Thyroid gland (tissue), 4 donors: Measurements from ENCODE around the gene SPDEF. TPM values are rescaled to one million over a fixed set of nuclear protein-coding genes. Genes with fewer than 3 reads are reported as not detected.
A peak's percentile ranks its signal among the peaks of the same experiment; 100 is the strongest.

ENCODE experiments used
- DNase-seq, 2 donors: peaks; one replicate each; pipeline ENCODE4 v3.0.0-alpha.2; 2019
- H3K27ac ChIP-seq, 3 donors: fragments of 200-600 bp; sonication (generic); 1 replicate in 2 of 3; 2 replicates in 1 of 3; pipeline ENCODE4 v1.5.1; 2016 to 2019; ENCODE audit warnings: mild to moderate bottlenecking in 1 of 3, moderate library complexity in 1 of 3
- H3K27me3 ChIP-seq: fragments of 200-600 bp; sonication (generic); one replicate; pipeline ENCODE4 v1.5.1; 2019
- H3K36me3 ChIP-seq, 2 donors: fragments of 200-600 bp; sonication (generic); one replicate each; pipeline ENCODE4 v1.5.1; 2016 to 2019
- H3K4me1 ChIP-seq, 2 donors: fragments of 200-600 bp; sonication (generic); one replicate each; pipeline ENCODE4 v1.5.1; 2017 to 2019
- H3K4me3 ChIP-seq, 3 donors: fragments of 200-600 bp; sonication (generic); replicated peaks in 1 of 3; 1 replicate in 2 of 3; 2 replicates in 1 of 3; pipeline ENCODE4 v1.5.1; 2016; ENCODE audit warnings: mild to moderate bottlenecking in 1 of 3
- H3K9me3 ChIP-seq: fragments of 200-600 bp; sonication (generic); one replicate; pipeline ENCODE4 v1.5.1; 2017
- POLR2A ChIP-seq, 2 donors: fragments of 450-650 bp; IDR thresholded peaks; one replicate each; pipeline ENCODE4 v1.6.1; 2017; ENCODE audit warnings: antibody characterized with exemption in 2 of 2, mild to moderate bottlenecking in 2 of 2, moderate library complexity in 1 of 2
- WGBS, 2 donors: methylation state at CpG; one replicate each; pipeline ENCODE4 v1.1.5; 2017; 5-methylcytosine and 5-hydroxymethylcytosine counted together
- intact Hi-C: fragments of 100-400 bp; cut with DNase I; formaldehyde crosslinking; loops from one replicate; pipeline ENCODE4 v1.15.1; 2023
- total RNA-seq, 4 donors: library from RNA; depleted of rRNA; stranded (reverse); fragments of >200 nt; gene quantifications; one replicate each; pipeline ENCODE4 v1.2.3, GENCODE V29; 2016
- TF ChIP-seq, protein P1 (sequence below), 6 experiments: fragments of 200-600 bp in 3 of 6; fragments of 450-650 bp in 3 of 6; sonication (generic) in 3 of 6; IDR thresholded peaks; one replicate each; pipeline ENCODE4 v1.5.1; 2016 to 2019; ENCODE audit warnings: antibody characterized with exemption in 6 of 6, mild to moderate bottlenecking in 2 of 6, inconsistent platforms in 1 of 6, moderate library complexity in 1 of 6

SPDEF gene
- total RNA-seq, 4 donors from 2014 or later: not detected

DNA sequence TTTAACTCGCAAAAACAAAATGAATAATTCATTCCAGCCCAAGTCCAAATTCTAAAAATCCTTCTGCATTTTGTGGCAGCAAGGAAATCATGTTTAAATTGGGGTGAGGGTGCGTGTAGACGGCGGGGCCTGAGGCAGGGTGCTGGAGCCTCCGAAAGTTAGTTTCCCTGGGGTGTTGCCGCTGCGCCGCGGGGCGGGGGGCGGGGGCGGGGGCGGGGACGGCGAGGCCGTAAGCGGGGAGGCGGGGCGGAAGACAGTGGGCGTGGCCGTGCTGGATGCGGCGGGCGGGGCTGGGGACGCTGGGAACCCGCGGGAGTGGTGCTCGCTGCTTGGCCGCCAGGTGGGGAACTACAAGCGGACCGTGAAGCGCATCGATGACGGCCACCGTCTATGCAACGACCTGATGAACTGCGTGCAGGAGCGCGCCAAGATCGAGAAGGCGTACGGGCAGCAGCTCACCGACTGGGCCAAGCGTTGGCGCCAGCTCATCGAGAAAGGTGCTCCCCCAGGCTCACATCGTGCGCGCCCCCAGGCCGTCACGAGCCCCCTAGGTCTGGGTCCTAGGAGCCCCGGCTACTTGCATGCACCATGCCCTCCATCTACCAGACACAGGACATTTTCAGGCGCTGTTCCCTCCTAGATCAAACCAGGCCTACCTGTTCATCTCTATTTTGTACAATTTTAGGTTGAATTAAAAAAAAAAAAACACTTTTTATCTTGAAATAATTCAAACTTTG lies 29.0 kb downstream of the SPDEF start:
- H3K4me3 ChIP-seq: peak overlapping the region in 1 of 3 donors; percentile 1
- H3K9me3 ChIP-seq: no peaks in the 10 kb centered on the region
- peak; percentile 95 to 97 for DNase-seq
- TF ChIP-seq, protein P1, sequence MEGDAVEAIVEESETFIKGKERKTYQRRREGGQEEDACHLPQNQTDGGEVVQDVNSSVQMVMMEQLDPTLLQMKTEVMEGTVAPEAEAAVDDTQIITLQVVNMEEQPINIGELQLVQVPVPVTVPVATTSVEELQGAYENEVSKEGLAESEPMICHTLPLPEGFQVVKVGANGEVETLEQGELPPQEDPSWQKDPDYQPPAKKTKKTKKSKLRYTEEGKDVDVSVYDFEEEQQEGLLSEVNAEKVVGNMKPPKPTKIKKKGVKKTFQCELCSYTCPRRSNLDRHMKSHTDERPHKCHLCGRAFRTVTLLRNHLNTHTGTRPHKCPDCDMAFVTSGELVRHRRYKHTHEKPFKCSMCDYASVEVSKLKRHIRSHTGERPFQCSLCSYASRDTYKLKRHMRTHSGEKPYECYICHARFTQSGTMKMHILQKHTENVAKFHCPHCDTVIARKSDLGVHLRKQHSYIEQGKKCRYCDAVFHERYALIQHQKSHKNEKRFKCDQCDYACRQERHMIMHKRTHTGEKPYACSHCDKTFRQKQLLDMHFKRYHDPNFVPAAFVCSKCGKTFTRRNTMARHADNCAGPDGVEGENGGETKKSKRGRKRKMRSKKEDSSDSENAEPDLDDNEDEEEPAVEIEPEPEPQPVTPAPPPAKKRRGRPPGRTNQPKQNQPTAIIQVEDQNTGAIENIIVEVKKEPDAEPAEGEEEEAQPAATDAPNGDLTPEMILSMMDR (IDR thresholded peaks at IDR 0.05): peak; percentile 33 to 87 (median 68)
- no peak for TF ChIP-seq POLR2A (IDR thresholded peaks at IDR 0.05)
- no peaks in the 10 kb centered on the region for H3K36me3 ChIP-seq
- intact Hi-C loops: loop anchor here (5.0 kb wide), 1 partner anchor 80 kb away; no protein-coding TSS in a partner anchor
- peaks cover 15 to 22% of the 10 kb centered on the region in 2 donors for H3K4me1 ChIP-seq
- WGBS, 2 donors: 7 to 21% methylated on average over 8 to 33 of the region's 53 CpGs
- H3K27ac ChIP-seq: peak overlapping the region in 1 of 3 donors; percentile 0
- H3K27me3 ChIP-seq: no peaks in the 10 kb centered on the region

DNA sequence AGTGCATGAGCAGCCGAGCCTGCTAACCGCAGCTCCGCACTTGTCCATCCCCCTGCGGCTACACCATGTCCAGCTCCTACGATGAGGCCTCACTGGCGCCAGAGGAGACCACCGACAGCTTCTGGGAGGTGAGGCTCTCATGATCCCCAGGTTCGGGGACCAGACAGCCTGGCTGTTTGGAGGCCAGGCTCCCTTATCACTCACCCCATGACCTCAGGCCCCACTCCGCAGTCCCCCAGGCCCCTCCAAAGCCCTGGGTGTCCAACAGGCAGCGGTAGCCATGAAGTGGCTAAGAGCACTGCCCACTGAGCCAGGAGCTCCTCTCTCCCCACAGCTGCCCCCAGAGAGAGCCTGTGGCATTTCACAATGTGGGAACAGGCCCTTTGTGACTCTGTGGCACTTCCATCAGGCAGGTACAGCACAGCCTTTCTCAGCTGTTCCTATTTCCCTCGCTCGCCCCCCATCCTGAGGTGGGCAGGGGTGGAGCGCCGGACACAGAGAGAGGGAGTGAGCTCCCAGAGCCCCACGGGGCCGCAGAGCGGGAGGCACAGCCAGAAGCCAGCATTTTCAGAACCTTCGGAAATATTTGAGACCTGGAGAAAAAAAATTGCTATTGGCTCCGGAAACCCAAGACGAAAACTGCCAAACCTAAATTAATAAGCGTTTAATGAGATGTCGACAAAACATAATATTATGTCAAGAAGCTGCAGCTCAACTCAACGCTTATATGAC lies 29.7 kb downstream of the SPDEF start:
- 60 to 61% methylated on average over 19 to 22 of the region's 23 CpGs for WGBS, 2 donors

DNA sequence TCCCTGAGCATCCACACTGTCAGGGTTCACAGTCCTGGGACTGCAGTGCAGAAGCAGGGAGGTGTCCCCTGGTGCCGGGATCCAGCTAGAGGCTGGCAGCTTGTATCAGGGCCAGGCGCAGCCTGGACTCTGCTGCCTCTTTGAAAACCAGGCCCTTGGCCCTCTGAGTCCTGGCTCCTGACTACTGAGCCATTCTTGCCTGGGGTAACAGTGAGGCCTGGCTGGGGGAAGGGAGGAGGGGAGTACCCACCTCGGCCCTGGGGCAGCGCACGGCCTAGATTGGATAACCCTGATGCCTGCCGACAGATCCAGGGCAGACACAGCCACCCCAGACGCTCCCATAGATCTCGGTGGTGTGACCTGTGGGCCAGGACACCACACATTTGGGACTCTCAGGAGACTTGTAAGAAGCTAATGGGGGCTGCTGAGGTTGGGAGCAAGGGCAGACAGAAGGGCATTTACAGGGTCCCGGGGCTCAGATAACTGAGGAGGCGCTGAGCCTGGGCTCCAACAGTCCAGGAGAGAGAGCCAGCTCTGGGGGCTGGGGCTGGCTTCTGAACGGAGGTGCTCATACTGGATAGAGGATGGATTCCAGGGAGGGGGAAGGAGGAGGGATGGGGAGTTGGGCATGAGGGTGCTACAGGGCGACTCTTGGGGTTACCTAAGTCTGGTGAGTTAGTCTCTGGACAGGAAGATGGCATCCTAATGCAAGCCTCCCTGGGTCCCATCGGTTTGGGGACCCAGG lies 30.5 kb downstream of the SPDEF start:
- WGBS, 2 donors: 89 to 92% methylated on average over 11 of the region's 13 CpGs
- intact Hi-C loops: loop anchor here (5.0 kb wide), 1 partner anchor 82 kb away; no protein-coding TSS in a partner anchor
- Histone ChIP-seq H3K9me3 (no peaks in the 10 kb centered on the region), H3K27ac (no peak overlapping the region), H3K27me3 (no peaks in the 10 kb centered on the region), H3K4me3 (no peak overlapping the region), H3K36me3 (no peaks in the 10 kb centered on the region), H3K4me1 (peaks cover 15 to 22% of the 10 kb centered on the region in 2 donors)
- no peak for DNase-seq
- TF ChIP-seq, protein P1 (IDR thresholded peaks at IDR 0.05): no peak
- TF ChIP-seq POLR2A (IDR thresholded peaks at IDR 0.05): no peak

More for the DNA sequence above, 29.7 kb downstream of the SPDEF start:
- no peak for DNase-seq
- peaks cover 15 to 22% of the 10 kb centered on the region in 2 donors for H3K4me1 ChIP-seq
- TF ChIP-seq, protein P1 (IDR thresholded peaks at IDR 0.05): no peak
- no peak for TF ChIP-seq POLR2A (IDR thresholded peaks at IDR 0.05)
- intact Hi-C loops: loop anchor here (5.0 kb wide), 1 partner anchor 81 kb away; no protein-coding TSS in a partner anchor
- no peak overlapping the region for H3K4me3 ChIP-seq
- H3K27ac ChIP-seq: peak overlapping the region in 1 of 3 donors; percentile 0
- H3K36me3 ChIP-seq: no peaks in the 10 kb centered on the region
- H3K9me3 ChIP-seq: no peaks in the 10 kb centered on the region
- H3K27me3 ChIP-seq: no peaks in the 10 kb centered on the region

DNA sequence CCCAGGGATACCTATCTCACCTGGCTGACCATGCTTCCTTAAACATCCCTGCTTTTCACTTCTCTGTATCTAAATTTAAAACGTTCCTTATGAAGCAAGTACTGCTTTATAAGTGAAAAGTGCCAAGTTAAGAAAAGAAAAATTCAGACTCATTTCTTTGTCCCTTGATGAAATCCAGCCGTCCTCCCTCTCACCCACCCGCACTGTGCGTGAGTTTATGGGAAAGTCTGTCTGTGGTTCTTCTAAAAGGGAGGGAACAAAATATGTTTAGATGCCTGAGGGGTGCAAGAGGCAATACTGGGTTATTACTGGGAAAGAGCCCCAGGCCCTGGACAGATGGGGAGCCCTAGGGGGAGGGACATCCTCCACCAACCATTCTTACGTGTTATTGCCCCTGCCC lies 31.2 kb downstream of the SPDEF start:
- Histone ChIP-seq H3K36me3 (no peaks in the 10 kb centered on the region), H3K9me3 (no peaks in the 10 kb centered on the region), H3K27ac (no peak overlapping the region), H3K4me1 (peaks cover 15 to 17% of the 10 kb centered on the region in 2 donors), H3K27me3 (no peaks in the 10 kb centered on the region), H3K4me3 (no peak overlapping the region)
- no peak for TF ChIP-seq POLR2A (IDR thresholded peaks at IDR 0.05)
- TF ChIP-seq, protein P1 (IDR thresholded peaks at IDR 0.05): no peak
- intact Hi-C loops: loop anchor here (5.0 kb wide), 1 partner anchor 82 kb away; no protein-coding TSS in a partner anchor
- 81 to 89% methylated on average over 5 of the region's 5 CpGs for WGBS, 2 donors
- DNase-seq: no peak
